ENCODE results near the gene ZMYND19. TPM values are rescaled to one million over a fixed set of nuclear protein-coding genes. Genes with fewer than 3 reads are reported as not detected.
"Not testable (repeated sequence)": the region's sequence is repeated elsewhere in the genome, so short reads cannot be mapped to it uniquely, and the experiment has no call there.

Gene ZMYND19
- total RNA-seq, 2 experiments from 2014 or later = 36.2 to 43.0 TPM

GRCh38 chr9:137626464-137626863 is 36.2 kb upstream of the ZMYND19 start:
- H3K4me3 Mint-ChIP-seq = peak overlapping the region; percentile 4
- CTCF ChIA-PET = interaction anchor here (0.6 to 2.3 kb wide), 2 partner anchors 14 to 46 kb away, joined by 3 to 10 read pairs; no protein-coding TSS in a partner anchor

GRCh38 chr9:137622211-137622610 is 31.9 kb upstream of the ZMYND19 start:
- H3K4me3 Mint-ChIP-seq; H3K27ac Mint-ChIP-seq; intact Hi-C loops (cut with DNase I, micrococcal nuclease); CTCF ChIA-PET; DNase-seq; H3K27me3 Mint-ChIP-seq; ATAC-seq; H3K9me3 Mint-ChIP-seq (ENCODE audit: low read depth); POLR2A ChIA-PET: not testable (repeated sequence)
- Mint-ChIP-seq H3K36me3 (ENCODE audit: low read depth) (peaks cover 28% of the 10 kb centered on the region), H3K4me1 (peaks cover 49% of the 10 kb centered on the region)

More at GRCh38 chr9:137626464-137626863, 36.2 kb upstream of the ZMYND19 start:
- H3K9me3 Mint-ChIP-seq (ENCODE audit: low read depth) = no peaks in the 10 kb centered on the region
- peaks cover 32% of the 10 kb centered on the region for H3K36me3 Mint-ChIP-seq (ENCODE audit: low read depth)
- no peak for DNase-seq
- no peaks in the 10 kb centered on the region for H3K27me3 Mint-ChIP-seq
- POLR2A ChIA-PET = interaction anchor here (0.7 kb wide), 1 partner anchor 434 kb away, joined by 5 read pairs; no protein-coding TSS in a partner anchor
- intact Hi-C loops (cut with DNase I, micrococcal nuclease) = no loop called here
- no peak for ATAC-seq
- peaks cover 58% of the 10 kb centered on the region for H3K4me1 Mint-ChIP-seq
- peak overlapping the region; percentile 65 for H3K27ac Mint-ChIP-seq

GRCh38 chr9:137621131-137621757 is 30.9 kb upstream of the ZMYND19 start:
- Mint-ChIP-seq H3K27me3 (no peaks in the 10 kb centered on the region), H3K27ac (no peak overlapping the region), H3K4me3 (peak overlapping the region; percentile 21), H3K36me3 (ENCODE audit: low read depth) (peaks cover 26% of the 10 kb centered on the region), H3K9me3 (ENCODE audit: low read depth) (no peaks in the 10 kb centered on the region), H3K4me1 (peaks cover 47% of the 10 kb centered on the region)
- CTCF ChIA-PET = interaction anchor here (0.6 to 2.2 kb wide), 6 partner anchors 8 to 158 kb away, joined by 3 to 9 read pairs (median 3); no protein-coding TSS in a partner anchor
- intact Hi-C loops (cut with DNase I, micrococcal nuclease) = no loop called here
- DNase-seq (no peak), ATAC-seq (no peak)
- POLR2A ChIA-PET = no interaction called here

- DNase-seq (no peak), ATAC-seq (no peak)
- no peak overlapping the region for H3K27ac Mint-ChIP-seq
- ChIA-PET POLR2A (no interaction called here), CTCF (interaction anchor here (0.6 to 2.2 kb wide), 6 partner anchors 9 to 157 kb away, joined by 3 to 9 read pairs (median 3); no protein-coding TSS in a partner anchor)
- peaks cover 47% of the 10 kb centered on the region for H3K4me1 Mint-ChIP-seq
- peak overlapping the region; percentile 21 for H3K4me3 Mint-ChIP-seq
- H3K9me3 Mint-ChIP-seq (ENCODE audit: low read depth) = no peaks in the 10 kb centered on the region
- no peaks in the 10 kb centered on the region for H3K27me3 Mint-ChIP-seq
- H3K36me3 Mint-ChIP-seq (ENCODE audit: low read depth) = peaks cover 25% of the 10 kb centered on the region
- intact Hi-C loops (cut with DNase I, micrococcal nuclease) = no loop called here
Measured at GRCh38 chr9:137620581-137620980, 30.3 kb upstream of the ZMYND19 start.

GRCh38 chr9:137620048-137620405 is 29.7 kb upstream of the ZMYND19 start:
- POLR2A ChIA-PET = no interaction called here
- ATAC-seq = no peak
- DNase-seq = no peak
- Mint-ChIP-seq H3K27me3 (no peaks in the 10 kb centered on the region), H3K4me3 (peak overlapping the region; percentile 76), H3K4me1 (peaks cover 41% of the 10 kb centered on the region), H3K27ac (peak overlapping the region; percentile 70), H3K36me3 (ENCODE audit: low read depth) (peaks cover 21% of the 10 kb centered on the region), H3K9me3 (ENCODE audit: low read depth) (no peaks in the 10 kb centered on the region)
- intact Hi-C loops (cut with DNase I, micrococcal nuclease) = no loop called here
- CTCF ChIA-PET = interaction anchor here (2.2 kb wide), 1 partner anchor 9 kb away, joined by 9 read pairs; no protein-coding TSS in a partner anchor

- Mint-ChIP-seq H3K36me3 (ENCODE audit: low read depth) (peaks cover 15% of the 10 kb centered on the region), H3K27ac (peak overlapping the region; percentile 70), H3K4me1 (peaks cover 41% of the 10 kb centered on the region), H3K27me3 (no peaks in the 10 kb centered on the region), H3K9me3 (ENCODE audit: low read depth) (no peaks in the 10 kb centered on the region), H3K4me3 (peak overlapping the region; percentile 76)
- CTCF ChIA-PET = interaction anchor here (0.6 to 2.2 kb wide), 4 partner anchors 10 to 98 kb away, joined by 3 to 9 read pairs (median 4); no protein-coding TSS in a partner anchor
- peak; percentile 59 for DNase-seq
- peak; percentile 16 for ATAC-seq
- POLR2A ChIA-PET = interaction anchor here (1.5 kb wide), 1 partner anchor 14 kb away, joined by 5 read pairs; the partner anchor contains the start of gene ARRDC1
- intact Hi-C loops (cut with DNase I, micrococcal nuclease) = loop anchor here (2.0 to 5.0 kb wide), 3 partner anchors 29 to 1712 kb away; partner anchors contain the start of genes CAMSAP1 (in 1 of the 2), SEC16A (in 1 of the 2) and ZMYND19 (in 1 of the 2)
Measured at GRCh38 chr9:137619240-137620047, 29.1 kb upstream of the ZMYND19 start.

GRCh38 chr9:137618105-137619067 is 28.1 kb upstream of the ZMYND19 start, which contains the start of gene EHMT1:
Gene EHMT1, plus strand, starts transcription at chr9:137619005. Its CDS starts 24 bp downstream, at chr9:137619029.
- ChIA-PET POLR2A (interaction anchor here (1.5 kb wide), 1 partner anchor 13 kb away, joined by 5 read pairs; the partner anchor contains the start of gene ARRDC1), CTCF (interaction anchor here (0.6 to 2.2 kb wide), 4 partner anchors 11 to 99 kb away, joined by 3 to 9 read pairs (median 4); no protein-coding TSS in a partner anchor)
- peaks cover 9% of the 10 kb centered on the region for H3K36me3 Mint-ChIP-seq (ENCODE audit: low read depth)
- H3K9me3 Mint-ChIP-seq (ENCODE audit: low read depth) = no peaks in the 10 kb centered on the region
- peak within 1 kb of the TSS; percentile 90 for H3K27ac Mint-ChIP-seq
- peak within 1 kb of the TSS; percentile 85 for H3K4me3 Mint-ChIP-seq
- H3K4me1 Mint-ChIP-seq = peaks cover 37% of the 10 kb centered on the region
- DNase-seq = peak; percentile 92
- ATAC-seq = peak; percentile 82
- H3K27me3 Mint-ChIP-seq = no peaks in the 10 kb centered on the region
- intact Hi-C loops (cut with DNase I, micrococcal nuclease) = loop anchor here (1.0 to 5.0 kb wide), 9 partner anchors 13 to 1711 kb away; partner anchors contain the start of genes ARRDC1 (in 2 of the 2), ZMYND19 (in 2 of the 2), CAMSAP1 (in 1 of the 2) and DPH7 (in 1 of the 2)

- intact Hi-C loops (cut with DNase I, micrococcal nuclease) = loop anchor here in 1 of 2 experiments (5.0 kb wide), 2 partner anchors 1133 to 1708 kb away; partner anchors contain the start of genes CAMSAP1 and SEC16A
- no peaks in the 10 kb centered on the region for H3K9me3 Mint-ChIP-seq (ENCODE audit: low read depth)
- POLR2A ChIA-PET = no interaction called here
- CTCF ChIA-PET = no interaction called here
- H3K4me1 Mint-ChIP-seq = peaks cover 29% of the 10 kb centered on the region
- peaks cover 3% of the 10 kb centered on the region for H3K36me3 Mint-ChIP-seq (ENCODE audit: low read depth)
- no peak overlapping the region for H3K27ac Mint-ChIP-seq
- H3K27me3 Mint-ChIP-seq = no peaks in the 10 kb centered on the region
- ATAC-seq = no peak
- no peak for DNase-seq
- no peak overlapping the region for H3K4me3 Mint-ChIP-seq
Measured at GRCh38 chr9:137615387-137615871, 25.1 kb upstream of the ZMYND19 start.

GRCh38 chr9:137614631-137615386 is 24.5 kb upstream of the ZMYND19 start:
- Mint-ChIP-seq H3K4me3 (no peak overlapping the region), H3K36me3 (ENCODE audit: low read depth) (peaks cover 3% of the 10 kb centered on the region), H3K4me1 (peaks cover 24% of the 10 kb centered on the region), H3K27ac (no peak overlapping the region), H3K9me3 (ENCODE audit: low read depth) (no peaks in the 10 kb centered on the region), H3K27me3 (no peaks in the 10 kb centered on the region)
- POLR2A ChIA-PET = no interaction called here
- CTCF ChIA-PET = no interaction called here
- DNase-seq (no peak), ATAC-seq (no peak)
- intact Hi-C loops (cut with DNase I, micrococcal nuclease) = loop anchor here in 1 of 2 experiments (5.0 kb wide), 2 partner anchors 1133 to 1708 kb away; partner anchors contain the start of genes CAMSAP1 and SEC16A

All from activated CD4-positive, alpha-beta T cell treated with anti-CD3 and anti-CD28 coated beads for 36 hours (primary cell).